HL-60 (cell line): ENCODE data around the gene TLK2.
"Not testable (repeated sequence)": the region's sequence is repeated elsewhere in the genome, so short reads cannot be mapped to it uniquely, and the experiment has no call there.

Experiments
- POLR2AphosphoS5 ChIP-seq: IDR thresholded peaks from 2 replicates; pipeline ENCODE4 v1.6.1; 2012; ENCODE audit warnings: low read depth
- TF ChIP-seq, protein P1 (sequence below): IDR thresholded peaks from one replicate; pipeline ENCODE4 v1.5.1; 2011; ENCODE audit warnings: low read length, control low read depth, inconsistent platforms; ENCODE audit not compliant: insufficient read depth
- TF ChIP-seq, protein P2 (sequence below): IDR thresholded peaks from 2 replicates; pipeline ENCODE4 v1.6.1; 2012; ENCODE audit warnings: low read depth; ENCODE audit not compliant: insufficient replicate concordance

DNA sequence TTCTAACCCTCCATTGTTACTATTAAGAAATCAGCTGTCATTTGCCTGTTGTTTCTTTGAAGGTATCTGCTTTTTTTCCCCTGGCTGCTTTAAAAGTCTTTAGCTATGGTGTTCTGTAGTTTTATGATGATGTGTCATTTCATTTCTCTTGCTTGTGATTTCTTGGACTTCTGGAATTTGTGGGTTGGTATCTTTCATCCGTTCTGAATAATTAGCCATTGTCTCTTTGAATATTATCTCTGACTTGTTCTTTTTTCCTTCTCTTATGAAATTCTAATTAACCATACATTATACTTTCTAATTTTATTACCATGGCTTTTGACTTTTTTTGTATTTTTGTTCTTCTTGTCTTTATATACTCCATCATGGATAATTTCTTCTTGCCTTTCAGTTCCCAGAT lies 52.3 kb downstream of the TLK2 start:
- TF ChIP-seq, protein P1, sequence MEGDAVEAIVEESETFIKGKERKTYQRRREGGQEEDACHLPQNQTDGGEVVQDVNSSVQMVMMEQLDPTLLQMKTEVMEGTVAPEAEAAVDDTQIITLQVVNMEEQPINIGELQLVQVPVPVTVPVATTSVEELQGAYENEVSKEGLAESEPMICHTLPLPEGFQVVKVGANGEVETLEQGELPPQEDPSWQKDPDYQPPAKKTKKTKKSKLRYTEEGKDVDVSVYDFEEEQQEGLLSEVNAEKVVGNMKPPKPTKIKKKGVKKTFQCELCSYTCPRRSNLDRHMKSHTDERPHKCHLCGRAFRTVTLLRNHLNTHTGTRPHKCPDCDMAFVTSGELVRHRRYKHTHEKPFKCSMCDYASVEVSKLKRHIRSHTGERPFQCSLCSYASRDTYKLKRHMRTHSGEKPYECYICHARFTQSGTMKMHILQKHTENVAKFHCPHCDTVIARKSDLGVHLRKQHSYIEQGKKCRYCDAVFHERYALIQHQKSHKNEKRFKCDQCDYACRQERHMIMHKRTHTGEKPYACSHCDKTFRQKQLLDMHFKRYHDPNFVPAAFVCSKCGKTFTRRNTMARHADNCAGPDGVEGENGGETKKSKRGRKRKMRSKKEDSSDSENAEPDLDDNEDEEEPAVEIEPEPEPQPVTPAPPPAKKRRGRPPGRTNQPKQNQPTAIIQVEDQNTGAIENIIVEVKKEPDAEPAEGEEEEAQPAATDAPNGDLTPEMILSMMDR = not testable (repeated sequence)
- not testable (repeated sequence) for TF ChIP-seq POLR2AphosphoS5
- TF ChIP-seq, protein P2, sequence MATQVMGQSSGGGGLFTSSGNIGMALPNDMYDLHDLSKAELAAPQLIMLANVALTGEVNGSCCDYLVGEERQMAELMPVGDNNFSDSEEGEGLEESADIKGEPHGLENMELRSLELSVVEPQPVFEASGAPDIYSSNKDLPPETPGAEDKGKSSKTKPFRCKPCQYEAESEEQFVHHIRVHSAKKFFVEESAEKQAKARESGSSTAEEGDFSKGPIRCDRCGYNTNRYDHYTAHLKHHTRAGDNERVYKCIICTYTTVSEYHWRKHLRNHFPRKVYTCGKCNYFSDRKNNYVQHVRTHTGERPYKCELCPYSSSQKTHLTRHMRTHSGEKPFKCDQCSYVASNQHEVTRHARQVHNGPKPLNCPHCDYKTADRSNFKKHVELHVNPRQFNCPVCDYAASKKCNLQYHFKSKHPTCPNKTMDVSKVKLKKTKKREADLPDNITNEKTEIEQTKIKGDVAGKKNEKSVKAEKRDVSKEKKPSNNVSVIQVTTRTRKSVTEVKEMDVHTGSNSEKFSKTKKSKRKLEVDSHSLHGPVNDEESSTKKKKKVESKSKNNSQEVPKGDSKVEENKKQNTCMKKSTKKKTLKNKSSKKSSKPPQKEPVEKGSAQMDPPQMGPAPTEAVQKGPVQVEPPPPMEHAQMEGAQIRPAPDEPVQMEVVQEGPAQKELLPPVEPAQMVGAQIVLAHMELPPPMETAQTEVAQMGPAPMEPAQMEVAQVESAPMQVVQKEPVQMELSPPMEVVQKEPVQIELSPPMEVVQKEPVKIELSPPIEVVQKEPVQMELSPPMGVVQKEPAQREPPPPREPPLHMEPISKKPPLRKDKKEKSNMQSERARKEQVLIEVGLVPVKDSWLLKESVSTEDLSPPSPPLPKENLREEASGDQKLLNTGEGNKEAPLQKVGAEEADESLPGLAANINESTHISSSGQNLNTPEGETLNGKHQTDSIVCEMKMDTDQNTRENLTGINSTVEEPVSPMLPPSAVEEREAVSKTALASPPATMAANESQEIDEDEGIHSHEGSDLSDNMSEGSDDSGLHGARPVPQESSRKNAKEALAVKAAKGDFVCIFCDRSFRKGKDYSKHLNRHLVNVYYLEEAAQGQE = not testable (repeated sequence)
